SK-N-SH treated with all-trans-retinoic acid at 6 μM for 48 hours (cell line): ENCODE data around the gene HACD2.

ENCODE experiments used
- ATAC-seq: fragments of 200-7000 bp; cut with Tn5 transposase; 3 replicates; pipeline ENCODE4 v1.9.1; 2020; ENCODE audit warnings: mild to moderate bottlenecking, moderate library complexity
- ARNTL ChIP-seq: fragments of 450-650 bp; formaldehyde crosslinking; IDR thresholded peaks from 2 replicates; pipeline ENCODE4 v1.5.0; 2020; ENCODE audit warnings: low read depth, mild to moderate bottlenecking, moderate library complexity, borderline replicate concordance
- BACH2 ChIP-seq: fragments of 250-450 bp; sonication (Bioruptor Pico); IDR thresholded peaks from 2 replicates; pipeline ENCODE4 v1.9.0; 2021; ENCODE audit warnings: mild to moderate bottlenecking, borderline replicate concordance
- CREB5 ChIP-seq: fragments of 250-450 bp; sonication (Bioruptor Pico); IDR thresholded peaks from 2 replicates; pipeline ENCODE4 v1.5.1; 2020; ENCODE audit warnings: low read depth, mild to moderate bottlenecking, moderate library complexity
- CSDC2 ChIP-seq: fragments of 250-450 bp; sonication (Bioruptor Pico); IDR thresholded peaks from 2 replicates; pipeline ENCODE4 v1.5.0; 2020; ENCODE audit warnings: mild to moderate bottlenecking, moderate library complexity
- CSRNP3 ChIP-seq: fragments of 250-450 bp; sonication (Bioruptor Pico); IDR thresholded peaks from 2 replicates; pipeline ENCODE4 v1.5.1; 2021; ENCODE audit warnings: mild to moderate bottlenecking, moderate library complexity
- ESRRG ChIP-seq: fragments of 250-450 bp; sonication (Bioruptor Pico); IDR thresholded peaks from 2 replicates; pipeline ENCODE4 v1.6.1; 2021; ENCODE audit warnings: mild to moderate bottlenecking
- GLIS3 ChIP-seq: fragments of 250-450 bp; sonication (Bioruptor Pico); IDR thresholded peaks from 2 replicates; pipeline ENCODE4 v1.5.0; 2020; ENCODE audit warnings: mild to moderate bottlenecking, moderate library complexity
- ISL1 ChIP-seq: fragments of 250-450 bp; sonication (Bioruptor Pico); IDR thresholded peaks from 2 replicates; pipeline ENCODE4 v2.1.2; 2022; ENCODE audit warnings: mild to moderate bottlenecking, moderate library complexity
- OSR1 ChIP-seq: fragments of 250-450 bp; sonication (Bioruptor Pico); IDR thresholded peaks from 2 replicates; pipeline ENCODE4 v1.8.0; 2022; ENCODE audit warnings: moderate library complexity, mild to moderate bottlenecking, inconsistent platforms
- PATZ1 ChIP-seq: fragments of 250-450 bp; sonication (Bioruptor Pico); IDR thresholded peaks from 2 replicates; pipeline ENCODE4 v1.8.0; 2020; ENCODE audit warnings: mild to moderate bottlenecking, moderate library complexity, borderline replicate concordance
- POU6F1 ChIP-seq: fragments of 250-450 bp; sonication (Bioruptor Pico); IDR thresholded peaks from 2 replicates; pipeline ENCODE4 v1.8.0; 2021; ENCODE audit warnings: low read depth, mild to moderate bottlenecking, moderate library complexity, borderline replicate concordance
- PPARA ChIP-seq: fragments of 250-450 bp; sonication (Bioruptor Pico); IDR thresholded peaks from 2 replicates; pipeline ENCODE4 v1.5.0; 2020; ENCODE audit warnings: mild to moderate bottlenecking, borderline replicate concordance
- RARB ChIP-seq: fragments of 250-450 bp; sonication (Bioruptor Pico); IDR thresholded peaks from 2 replicates; pipeline ENCODE4 v1.8.0; 2021; ENCODE audit warnings: mild to moderate bottlenecking, moderate library complexity
- SNAI2 ChIP-seq: fragments of 250-450 bp; sonication (Bioruptor Pico); IDR thresholded peaks from 2 replicates; pipeline ENCODE4 v1.5.0; 2020; ENCODE audit warnings: mild to moderate bottlenecking, moderate library complexity
- TCF4 ChIP-seq: fragments of 250-450 bp; sonication (Bioruptor Pico); IDR thresholded peaks from 2 replicates; pipeline ENCODE4 v1.8.0; 2021; ENCODE audit warnings: mild to moderate bottlenecking, moderate library complexity, borderline replicate concordance
- TOX ChIP-seq: fragments of 250-450 bp; sonication (Bioruptor Pico); IDR thresholded peaks from 2 replicates; pipeline ENCODE4 v1.8.0; 2021; ENCODE audit warnings: mild to moderate bottlenecking, moderate library complexity, borderline replicate concordance
- TSHZ2 ChIP-seq: fragments of 250-450 bp; sonication (Bioruptor Pico); IDR thresholded peaks from 2 replicates; pipeline ENCODE4 v1.5.0; 2020; ENCODE audit warnings: mild to moderate bottlenecking, moderate library complexity
- ZC3H10 ChIP-seq: fragments of 250-450 bp; sonication (Bioruptor Pico); IDR thresholded peaks from 2 replicates; pipeline ENCODE4 v1.5.1; 2021; ENCODE audit warnings: mild to moderate bottlenecking, moderate library complexity
- ZFP3 ChIP-seq: fragments of 250-450 bp; sonication (Bioruptor Pico); IDR thresholded peaks from 2 replicates; pipeline ENCODE4 v1.5.0; 2020; ENCODE audit warnings: mild to moderate bottlenecking, moderate library complexity
- ZFP30 ChIP-seq: fragments of 450-650 bp; formaldehyde crosslinking; IDR thresholded peaks from 2 replicates; pipeline ENCODE4 v1.5.0; 2022; ENCODE audit warnings: mild to moderate bottlenecking, moderate library complexity
- ZNF565 ChIP-seq: fragments of 450-650 bp; formaldehyde crosslinking; conservative IDR thresholded peaks from 2 replicates; pipeline ENCODE4 v1.5.0; 2020; ENCODE audit warnings: low read depth, mild to moderate bottlenecking, moderate library complexity
- ZNF70 ChIP-seq: fragments of 450-650 bp; formaldehyde crosslinking; IDR thresholded peaks from 2 replicates; pipeline ENCODE4 v1.5.0; 2020; ENCODE audit warnings: mild to moderate bottlenecking, moderate library complexity
- ZNF8 ChIP-seq: fragments of 450-650 bp; formaldehyde crosslinking; IDR thresholded peaks from 2 replicates; pipeline ENCODE4 v1.5.0; 2020; ENCODE audit warnings: mild to moderate bottlenecking, moderate library complexity

The HACD2 gene

GRCh38 chr3:123584988-123585937, at the start of gene HACD2:
Gene HACD2 (minus strand): TSS chr3:123585053. CDS start chr3:123585027, 26 bp downstream.
- TF ChIP-seq POU6F1 (CRISPR knock-in tag), result 0 out of 2 replicates have a peak, but pooled peaks have one; percentile 32
- TF ChIP-seq RARB (CRISPR knock-in tag), result no peak
- no peak for TF ChIP-seq PPARA (CRISPR knock-in tag)
- TF ChIP-seq BACH2 (CRISPR knock-in tag), result peak; percentile 60; the same call in 1 of the 2 replicates
- no peak for TF ChIP-seq GLIS3 (CRISPR knock-in tag)
- no peak for TF ChIP-seq TCF4 (CRISPR knock-in tag)
- TF ChIP-seq ARNTL, result no peak
- no peak for TF ChIP-seq CSRNP3 (CRISPR knock-in tag)
- TF ChIP-seq PATZ1, result no peak
- no peak for TF ChIP-seq OSR1 (CRISPR knock-in tag)
- TF ChIP-seq ISL1 (CRISPR knock-in tag), result no peak; the same call in 1 of the 2 replicates
- TF ChIP-seq ZNF8 (CRISPR knock-in tag), result no peak
- TF ChIP-seq ZFP30 (CRISPR knock-in tag), result no peak
- TF ChIP-seq CREB5, result no peak
- no peak; the same call in 1 of the 2 replicates for TF ChIP-seq ESRRG
- no peak for TF ChIP-seq ZNF565
- TF ChIP-seq ZC3H10 (CRISPR knock-in tag), result no peak
- peak; percentile 90 for TF ChIP-seq TSHZ2 (CRISPR knock-in tag)
- TF ChIP-seq SNAI2 (CRISPR knock-in tag), result no peak
- peak; percentile 89; the same call in 1 of the 2 replicates for TF ChIP-seq CSDC2 (CRISPR knock-in tag)
- no peak for TF ChIP-seq ZNF70
- peak; percentile 50; the same call in 1 of the 2 replicates for TF ChIP-seq ZFP3 (CRISPR knock-in tag)
- no peak for TF ChIP-seq TOX (CRISPR knock-in tag)
- peak; percentile 91 for ATAC-seq
